ENCODE data around the gene MYRIP. TPM values are rescaled to one million over a fixed set of nuclear protein-coding genes. Genes with fewer than 3 reads are reported as not detected.

Gene MYRIP
- total RNA-seq, 1 experiment from 2014 or later, result 0.59 TPM

GRCh38 chr3:40057077-40057476 is 247.7 kb downstream of the MYRIP start:
- H3K9me3 ChIP-seq, result no peaks in the 10 kb centered on the region
- no peaks in the 10 kb centered on the region for H3K27me3 ChIP-seq (replicated peaks; ENCODE audit: control insufficient read depth, insufficient read depth, low read length)
- Mint-ChIP-seq H3K36me3 (ENCODE audit: insufficient read depth, unreplicated experiment) (no peaks in the 10 kb centered on the region), H3K27ac (ENCODE audit: unreplicated experiment) (no peak overlapping the region), H3K4me3 (ENCODE audit: unreplicated experiment) (no peak overlapping the region), H3K27me3 (ENCODE audit: insufficient read depth, unreplicated experiment) (peaks cover 1% of the 10 kb centered on the region), H3K9me3 (ENCODE audit: unreplicated experiment) (no peaks in the 10 kb centered on the region), H3K4me1 (ENCODE audit: low read depth, unreplicated experiment) (no peaks in the 10 kb centered on the region)
- DNase-seq, result no peak
- TF ChIP-seq CTCF (IDR thresholded peaks at IDR 0.05; ENCODE audit: insufficient read depth in 1 of 2, low read depth in 1 of 2, low read length in 1 of 2, severe bottlenecking in 1 of 2, unreplicated experiment in 1 of 2), result no peak
- H3K4me1 ChIP-seq, result no peaks in the 10 kb centered on the region
- POLR2A ChIA-PET, result no interaction called here
- CTCF ChIA-PET, result no interaction called here
- no TSS peak for BruUV-seq (replicated peaks)
- H3K36me3 ChIP-seq (ENCODE audit: control insufficient read depth, insufficient read depth, low read length), result no peaks in the 10 kb centered on the region
- no peak overlapping the region for H3K4me3 ChIP-seq (ENCODE audit: low read depth, low read length)
- intact Hi-C loops (cut with micrococcal nuclease; ENCODE audit: unreplicated experiment), result no loop called here

GRCh38 chr3:40057786-40058185 is 248.4 kb downstream of the MYRIP start:
- TF ChIP-seq CTCF (IDR thresholded peaks at IDR 0.05; ENCODE audit: insufficient read depth in 1 of 2, low read depth in 1 of 2, low read length in 1 of 2, severe bottlenecking in 1 of 2, unreplicated experiment in 1 of 2), result no peak
- POLR2A ChIA-PET, result no interaction called here
- no peaks in the 10 kb centered on the region for H3K9me3 ChIP-seq
- DNase-seq, result no peak
- H3K4me1 ChIP-seq, result no peaks in the 10 kb centered on the region
- H3K4me3 ChIP-seq (ENCODE audit: low read depth, low read length), result no peak overlapping the region
- no peak overlapping the region for H3K27ac Mint-ChIP-seq (ENCODE audit: unreplicated experiment)
- no peaks in the 10 kb centered on the region for H3K27me3 Mint-ChIP-seq (ENCODE audit: insufficient read depth, unreplicated experiment)
- no peaks in the 10 kb centered on the region for H3K36me3 Mint-ChIP-seq (ENCODE audit: insufficient read depth, unreplicated experiment)
- no TSS peak for BruUV-seq (replicated peaks)
- intact Hi-C loops (cut with micrococcal nuclease; ENCODE audit: unreplicated experiment), result no loop called here
- CTCF ChIA-PET, result no interaction called here
- H3K36me3 ChIP-seq (ENCODE audit: control insufficient read depth, insufficient read depth, low read length), result no peaks in the 10 kb centered on the region
- no peaks in the 10 kb centered on the region for H3K27me3 ChIP-seq (replicated peaks; ENCODE audit: control insufficient read depth, insufficient read depth, low read length)
- H3K4me1 Mint-ChIP-seq (ENCODE audit: low read depth, unreplicated experiment), result no peaks in the 10 kb centered on the region
- H3K4me3 Mint-ChIP-seq (ENCODE audit: unreplicated experiment), result no peak overlapping the region
- no peaks in the 10 kb centered on the region for H3K9me3 Mint-ChIP-seq (ENCODE audit: unreplicated experiment)

- Mint-ChIP-seq H3K27ac (ENCODE audit: unreplicated experiment) (no peak overlapping the region), H3K27me3 (ENCODE audit: insufficient read depth, unreplicated experiment) (no peaks in the 10 kb centered on the region), H3K4me1 (ENCODE audit: low read depth, unreplicated experiment) (no peaks in the 10 kb centered on the region), H3K36me3 (ENCODE audit: insufficient read depth, unreplicated experiment) (no peaks in the 10 kb centered on the region), H3K4me3 (ENCODE audit: unreplicated experiment) (no peak overlapping the region), H3K9me3 (ENCODE audit: unreplicated experiment) (no peaks in the 10 kb centered on the region)
- DNase-seq, result no peak
- POLR2A ChIA-PET, result no interaction called here
- Histone ChIP-seq H3K27me3 (replicated peaks; ENCODE audit: control insufficient read depth, insufficient read depth, low read length) (no peaks in the 10 kb centered on the region), H3K36me3 (ENCODE audit: control insufficient read depth, insufficient read depth, low read length) (no peaks in the 10 kb centered on the region), H3K4me3 (ENCODE audit: low read depth, low read length) (no peak overlapping the region), H3K4me1 (no peaks in the 10 kb centered on the region), H3K9me3 (no peaks in the 10 kb centered on the region)
- intact Hi-C loops (cut with micrococcal nuclease; ENCODE audit: unreplicated experiment), result no loop called here
- TF ChIP-seq CTCF (IDR thresholded peaks at IDR 0.05; ENCODE audit: insufficient read depth in 1 of 2, low read depth in 1 of 2, low read length in 1 of 2, severe bottlenecking in 1 of 2, unreplicated experiment in 1 of 2), result no peak
- BruUV-seq (replicated peaks), result no TSS peak
- CTCF ChIA-PET, result interaction anchor here (1.0 kb wide), 1 partner anchor 10 kb away, joined by 4 read pairs; no protein-coding TSS in a partner anchor
These were observed 259.2 kb downstream of the MYRIP start for GRCh38 chr3:40068636-40069035.
